Neural progenitor cell (in vitro differentiated cells): ENCODE results near the gene NEK1. TPM values are rescaled to one million over a fixed set of nuclear protein-coding genes. Genes with fewer than 3 reads are reported as not detected.

Source experiments
- DNase-seq: peaks from one replicate; pipeline ENCODE4 v3.0.0-alpha.2; 2016; ENCODE audit warnings: low spot score
- H2AFZ ChIP-seq: fragments of 200-600 bp; sonication (generic); replicated peaks from 2 replicates; pipeline ENCODE4 v1.6.1; 2016; ENCODE audit warnings: antibody characterized with exemption
- H3F3A ChIP-seq: fragments of 200-600 bp; sonication (generic); 2 replicates; pipeline ENCODE4 v1.6.1; 2016; ENCODE audit warnings: antibody characterized with exemption, low read depth
- H3K27ac ChIP-seq: fragments of 200-600 bp; sonication (generic); 2 replicates; pipeline ENCODE4 v1.5.1; 2016; ENCODE audit warnings: mild to moderate bottlenecking
- H3K27me3 ChIP-seq: fragments of 200-600 bp; sonication (generic); 2 replicates; pipeline ENCODE4 v1.6.1; 2016; ENCODE audit warnings: mild to moderate bottlenecking, moderate library complexity
- H3K36me3 ChIP-seq: fragments of 200-600 bp; sonication (generic); 2 replicates; pipeline ENCODE4 v1.5.1; 2016
- H3K4me1 ChIP-seq: fragments of 200-600 bp; sonication (generic); 2 replicates; pipeline ENCODE4 v1.6.1; 2016; ENCODE audit warnings: mixed run types
- H3K4me2 ChIP-seq: fragments of 200-600 bp; sonication (generic); 2 replicates; pipeline ENCODE4 v1.6.1; 2016
- H3K4me3 ChIP-seq: fragments of 200-600 bp; sonication (generic); 2 replicates; pipeline ENCODE4 v1.5.1; 2016
- H3K79me2 ChIP-seq: fragments of 200-600 bp; sonication (generic); 2 replicates; pipeline ENCODE4 v1.6.1; 2016; ENCODE audit warnings: low read depth
- H3K9ac ChIP-seq: fragments of 200-600 bp; sonication (generic); 2 replicates; pipeline ENCODE4 v1.6.1; 2016
- H3K9me3 ChIP-seq: fragments of 200-600 bp; sonication (generic); 2 replicates; pipeline ENCODE4 v1.5.1; 2016; ENCODE audit warnings: low read depth
- H4K20me1 ChIP-seq: fragments of 200-600 bp; sonication (generic); 2 replicates; pipeline ENCODE4 v1.6.1; 2016; ENCODE audit warnings: low read depth
- H3K27ac Mint-ChIP-seq: 3 replicates; pipeline ENCODE4 v1.8.0; 2021; ENCODE audit warnings: mixed read lengths
- H3K27me3 Mint-ChIP-seq: 2 replicates; pipeline ENCODE4 v1.8.0; 2022; ENCODE audit warnings: low read depth, mild to moderate bottlenecking, inconsistent platforms, moderate library complexity, mixed read lengths; ENCODE audit not compliant: insufficient read depth
- H3K36me3 Mint-ChIP-seq: 3 replicates; pipeline ENCODE4 v1.8.0; 2021; ENCODE audit warnings: mixed read lengths
- H3K4me1 Mint-ChIP-seq: 3 replicates; pipeline ENCODE4 v1.8.0; 2021; ENCODE audit warnings: mixed read lengths
- H3K4me3 Mint-ChIP-seq: 3 replicates; pipeline ENCODE4 v1.8.0; 2021; ENCODE audit warnings: mild to moderate bottlenecking, moderate library complexity, mixed read lengths
- H3K9me3 Mint-ChIP-seq: 3 replicates; pipeline ENCODE4 v1.8.0; 2020; ENCODE audit warnings: mixed read lengths
- EZH2 ChIP-seq: fragments of 200-600 bp; sonication (generic); IDR thresholded peaks from 2 replicates; pipeline ENCODE4 v1.6.1; 2017; ENCODE audit warnings: antibody characterized with exemption, mild to moderate bottlenecking, moderate library complexity
- EZH2phosphoT487 ChIP-seq: fragments of 200-600 bp; sonication (generic); IDR thresholded peaks from 2 replicates; pipeline ENCODE4 v1.6.1; 2017; ENCODE audit warnings: antibody characterized with exemption
- total RNA-seq: library from RNA; depleted of rRNA; stranded (reverse); fragments of >200 nt; gene quantifications from 2 replicates; pipeline ENCODE4 v1.2.3, GENCODE V29; 2015; ENCODE audit warnings: low replicate concordance
- TF ChIP-seq, protein P1 (sequence below): fragments of 200-600 bp; sonication (generic); IDR thresholded peaks from 2 replicates; pipeline ENCODE4 v1.5.1; 2017; ENCODE audit warnings: antibody characterized with exemption, mild to moderate bottlenecking

NEK1 gene
- total RNA-seq, 1 donor from 2014 or later = 12.1 TPM

GRCh38 chr4:169377367-169377766 is 235.0 kb downstream of the NEK1 start:
- H3K27me3 ChIP-seq = no peaks in the 10 kb centered on the region
- no peak overlapping the region for H3K4me2 ChIP-seq
- Mint-ChIP-seq H3K4me1 (no peaks in the 10 kb centered on the region), H3K27me3 (peaks cover 6% of the 10 kb centered on the region), H3K27ac (no peak overlapping the region), H3K4me3 (no peak overlapping the region), H3K36me3 (no peaks in the 10 kb centered on the region), H3K9me3 (peaks cover 36% of the 10 kb centered on the region)
- no peak for DNase-seq
- no peak overlapping the region for H3K27ac ChIP-seq
- no peak for TF ChIP-seq EZH2
- no peaks in the 10 kb centered on the region for H3K4me1 ChIP-seq
- no peak overlapping the region for H3K4me3 ChIP-seq
- H3K36me3 ChIP-seq = no peaks in the 10 kb centered on the region
- no peak overlapping the region for H2AFZ ChIP-seq
- no peak overlapping the region for H3K9ac ChIP-seq
- no peaks in the 10 kb centered on the region for H3K79me2 ChIP-seq
- H4K20me1 ChIP-seq = no peaks in the 10 kb centered on the region
- H3F3A ChIP-seq = no peaks in the 10 kb centered on the region
- H3K9me3 ChIP-seq = peaks cover 17% of the 10 kb centered on the region

GRCh38 chr4:169376421-169376820 is 236.0 kb downstream of the NEK1 start:
- H3F3A ChIP-seq = no peaks in the 10 kb centered on the region
- Mint-ChIP-seq H3K36me3 (no peaks in the 10 kb centered on the region), H3K4me1 (no peaks in the 10 kb centered on the region), H3K9me3 (peaks cover 35% of the 10 kb centered on the region), H3K27me3 (peaks cover 4% of the 10 kb centered on the region), H3K27ac (no peak overlapping the region), H3K4me3 (no peak overlapping the region)
- no peaks in the 10 kb centered on the region for H3K4me1 ChIP-seq
- H3K27ac ChIP-seq = no peak overlapping the region
- H3K36me3 ChIP-seq = no peaks in the 10 kb centered on the region
- no peaks in the 10 kb centered on the region for H3K27me3 ChIP-seq
- no peaks in the 10 kb centered on the region for H3K79me2 ChIP-seq
- no peak overlapping the region for H3K9ac ChIP-seq
- no peaks in the 10 kb centered on the region for H4K20me1 ChIP-seq
- DNase-seq = no peak
- TF ChIP-seq, protein P1, sequence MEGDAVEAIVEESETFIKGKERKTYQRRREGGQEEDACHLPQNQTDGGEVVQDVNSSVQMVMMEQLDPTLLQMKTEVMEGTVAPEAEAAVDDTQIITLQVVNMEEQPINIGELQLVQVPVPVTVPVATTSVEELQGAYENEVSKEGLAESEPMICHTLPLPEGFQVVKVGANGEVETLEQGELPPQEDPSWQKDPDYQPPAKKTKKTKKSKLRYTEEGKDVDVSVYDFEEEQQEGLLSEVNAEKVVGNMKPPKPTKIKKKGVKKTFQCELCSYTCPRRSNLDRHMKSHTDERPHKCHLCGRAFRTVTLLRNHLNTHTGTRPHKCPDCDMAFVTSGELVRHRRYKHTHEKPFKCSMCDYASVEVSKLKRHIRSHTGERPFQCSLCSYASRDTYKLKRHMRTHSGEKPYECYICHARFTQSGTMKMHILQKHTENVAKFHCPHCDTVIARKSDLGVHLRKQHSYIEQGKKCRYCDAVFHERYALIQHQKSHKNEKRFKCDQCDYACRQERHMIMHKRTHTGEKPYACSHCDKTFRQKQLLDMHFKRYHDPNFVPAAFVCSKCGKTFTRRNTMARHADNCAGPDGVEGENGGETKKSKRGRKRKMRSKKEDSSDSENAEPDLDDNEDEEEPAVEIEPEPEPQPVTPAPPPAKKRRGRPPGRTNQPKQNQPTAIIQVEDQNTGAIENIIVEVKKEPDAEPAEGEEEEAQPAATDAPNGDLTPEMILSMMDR = no peak
- no peak for TF ChIP-seq EZH2phosphoT487
- TF ChIP-seq EZH2 = no peak
- no peak overlapping the region for H3K4me3 ChIP-seq
- no peak overlapping the region for H2AFZ ChIP-seq
- H3K9me3 ChIP-seq = peaks cover 17% of the 10 kb centered on the region
- no peak overlapping the region for H3K4me2 ChIP-seq

GRCh38 chr4:169372791-169373190 is 239.6 kb downstream of the NEK1 start:
- Mint-ChIP-seq H3K36me3 (no peaks in the 10 kb centered on the region), H3K27ac (no peak overlapping the region), H3K4me1 (no peaks in the 10 kb centered on the region), H3K27me3 (peaks cover 4% of the 10 kb centered on the region), H3K4me3 (no peak overlapping the region), H3K9me3 (peaks cover 16% of the 10 kb centered on the region)
- peaks cover 10% of the 10 kb centered on the region for H3K9me3 ChIP-seq
- no peaks in the 10 kb centered on the region for H3K79me2 ChIP-seq
- H4K20me1 ChIP-seq = no peaks in the 10 kb centered on the region
- no peak for DNase-seq
- TF ChIP-seq, protein P1 = no peak
- TF ChIP-seq EZH2 (no peak), EZH2phosphoT487 (no peak)
- H3F3A ChIP-seq = no peaks in the 10 kb centered on the region
- H3K27ac ChIP-seq = no peak overlapping the region
- H3K4me2 ChIP-seq = no peak overlapping the region
- H3K4me3 ChIP-seq = no peak overlapping the region
- no peaks in the 10 kb centered on the region for H3K36me3 ChIP-seq
- no peaks in the 10 kb centered on the region for H3K4me1 ChIP-seq
- no peaks in the 10 kb centered on the region for H3K27me3 ChIP-seq
- H2AFZ ChIP-seq = no peak overlapping the region
- no peak overlapping the region for H3K9ac ChIP-seq

GRCh38 chr4:169369634-169370033 is 242.7 kb downstream of the NEK1 start:
- Histone ChIP-seq H3F3A (no peaks in the 10 kb centered on the region), H3K79me2 (no peaks in the 10 kb centered on the region), H3K4me3 (no peak overlapping the region), H3K36me3 (no peaks in the 10 kb centered on the region), H3K27ac (no peak overlapping the region), H3K9me3 (no peaks in the 10 kb centered on the region), H4K20me1 (no peaks in the 10 kb centered on the region), H3K4me2 (no peak overlapping the region), H3K9ac (no peak overlapping the region), H3K4me1 (no peaks in the 10 kb centered on the region), H3K27me3 (no peaks in the 10 kb centered on the region), H2AFZ (no peak overlapping the region)
- H3K27me3 Mint-ChIP-seq = no peaks in the 10 kb centered on the region
- H3K4me1 Mint-ChIP-seq = no peaks in the 10 kb centered on the region
- TF ChIP-seq, protein P1 = no peak
- TF ChIP-seq EZH2 (no peak), EZH2phosphoT487 (no peak)
- no peaks in the 10 kb centered on the region for H3K36me3 Mint-ChIP-seq
- H3K9me3 Mint-ChIP-seq = peaks cover 4% of the 10 kb centered on the region
- DNase-seq = no peak
- H3K4me3 Mint-ChIP-seq = no peak overlapping the region
- no peak overlapping the region for H3K27ac Mint-ChIP-seq
